Measurements from ENCODE around the gene LRRC41. TPM values are rescaled to one million over a fixed set of nuclear protein-coding genes. Genes with fewer than 3 reads are reported as not detected.

LRRC41 gene
- total and polyA plus RNA-seq, 2 of the 13 experiments (the other 11 are each of a cell fraction or from before 2014, with no cell fraction given), result 48.1 to 53.6 TPM

DNA sequence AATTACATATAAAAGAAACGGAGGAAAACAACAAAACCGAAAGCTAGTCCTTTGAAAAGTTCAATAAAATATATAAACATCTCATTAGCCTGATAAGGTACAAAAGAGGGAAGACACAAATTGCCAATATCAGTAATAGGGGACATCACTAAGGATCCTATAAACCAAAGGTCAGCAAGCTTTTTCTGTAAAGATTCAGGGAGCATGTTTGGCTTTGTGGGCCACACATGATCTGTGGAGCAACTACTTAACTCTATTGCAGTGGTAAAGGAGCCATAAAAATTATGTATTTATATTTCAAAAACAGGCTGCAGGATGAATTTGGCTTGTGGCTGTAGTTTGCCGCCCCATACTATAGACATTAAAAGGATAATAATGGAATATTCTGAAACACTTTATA, 31.7 kb upstream of the LRRC41 start:
- CTCF ChIA-PET (ENCODE audit: low intra/inter-chr PET ratio, low total read pairs), result interaction anchor here (3.2 kb wide), 1 partner anchor 12 kb away, joined by 47 read pairs; no protein-coding TSS in a partner anchor
- H3K27me3 ChIP-seq (ENCODE audit: control insufficient read depth in 1 of 2, insufficient read depth in 2 of 2, low read length in 2 of 2), result no peaks in the 10 kb centered on the region
- H2AFZ ChIP-seq (ENCODE audit: low read length), result no peak overlapping the region
- POLR2A ChIA-PET, result no interaction called here
- TF ChIP-seq RNF2 (conservative IDR thresholded peaks at IDR 0.05; ENCODE audit: low read depth) (no peak), JDP2 (CRISPR knock-in tag; IDR thresholded peaks at IDR 0.05; ENCODE audit: borderline replicate concordance) (no peak), ZNF720 (CRISPR knock-in tag; IDR thresholded peaks at IDR 0.05) (no peak), RAD21 (CRISPR knock-in tag; IDR thresholded peaks at IDR 0.05) (no peak), PPARG (CRISPR knock-in tag; conservative IDR thresholded peaks at IDR 0.05) (no peak), TRIM24 (CRISPR knock-in tag; IDR thresholded peaks at IDR 0.05) (no peak), HNRNPUL1 (IDR thresholded peaks at IDR 0.05; ENCODE audit: low read depth, low read length) (no peak), FOXO4 (CRISPR knock-in tag; conservative IDR thresholded peaks at IDR 0.05) (no peak), ZEB1 (IDR thresholded peaks at IDR 0.05; ENCODE audit: insufficient replicate concordance, low read depth) (no peak), ZFX (CRISPR knock-in tag; IDR thresholded peaks at IDR 0.05; ENCODE audit: low read depth) (no peak)
- no TSS peak for BruUV-seq (replicated peaks)
- no peaks in the 10 kb centered on the region for H3K79me2 ChIP-seq (ENCODE audit: insufficient read depth, low read length)
- no peaks in the 10 kb centered on the region for H3K36me3 ChIP-seq (replicated peaks in 1 of 2; ENCODE audit: control insufficient read depth in 1 of 2, insufficient read depth in 2 of 2, low read length in 2 of 2)
- no peak overlapping the region for H3K4me3 ChIP-seq (replicated peaks in 1 of 3; ENCODE audit: insufficient read depth in 1 of 3, low read depth in 2 of 3, low read length in 3 of 3)
- H3K9ac ChIP-seq (ENCODE audit: insufficient read depth, low read depth, low read length), result no peak overlapping the region
- no peak overlapping the region for H3K27ac ChIP-seq (ENCODE audit: extremely low read length, insufficient read depth, low read length)
- H3K4me1 ChIP-seq (ENCODE audit: insufficient read depth, low read length), result peaks cover 18% of the 10 kb centered on the region
- in situ Hi-C loops (cut with HindIII; ENCODE audit: extremely low pct_ligation_motif_present, low pct_unique_long_range_greater_than_20kb), result no loop called here
- no peak for DNase-seq (ENCODE audit: low spot score)
- WGBS (ENCODE audit: low lambda C conversion rate), result 26% methylated on average over 3 of the region's 3 CpGs
- ATAC-seq, result no peak
- no peaks in the 10 kb centered on the region for H3K9me3 ChIP-seq (ENCODE audit: low read length)
- FAIRE-seq, result no peak
- no peaks in the 10 kb centered on the region for H4K20me1 ChIP-seq (ENCODE audit: insufficient read depth, low read length)
- intact Hi-C loops (cut with micrococcal nuclease; ENCODE audit: unreplicated experiment), result no loop called here
- no peak overlapping the region for H3K4me2 ChIP-seq (ENCODE audit: low read depth, low read length)
